Peyer's patch (tissue), 4 donors: ENCODE measurements around the gene CNKSR3. TPM values are rescaled to one million over a fixed set of nuclear protein-coding genes. Genes with fewer than 3 reads are reported as not detected.

Experiments used
- DNase-seq, 3 donors: peaks; one replicate each; pipeline ENCODE4 v3.0.0-alpha.2; 2017 to 2019
- H3K27ac ChIP-seq, 4 donors: fragments of 200-600 bp; sonication (generic); one replicate each; pipeline ENCODE4 v1.5.1; 2016 to 2019
- H3K27me3 ChIP-seq, 2 donors: fragments of 200-600 bp; sonication (generic); one replicate each; pipeline ENCODE4 v1.5.1; 2019
- H3K36me3 ChIP-seq, 3 donors: fragments of 200-600 bp; sonication (generic); one replicate each; pipeline ENCODE4 v1.5.1; 2016 to 2019
- H3K4me1 ChIP-seq, 4 donors: fragments of 200-600 bp; sonication (generic); one replicate each; pipeline ENCODE4 v1.5.1; 2016 to 2019
- H3K4me3 ChIP-seq, 4 donors: fragments of 200-600 bp; sonication (generic); 1 replicate in 3 of 4; 2 replicates in 1 of 4; pipeline ENCODE4 v1.5.1; 2016 to 2019; ENCODE audit warnings: mild to moderate bottlenecking in 1 of 4
- H3K9me3 ChIP-seq, 4 donors: fragments of 200-600 bp; sonication (generic); one replicate each; pipeline ENCODE4 v1.5.1; 2016 to 2019; ENCODE audit warnings: mild to moderate bottlenecking in 1 of 4
- POLR2A ChIP-seq, 2 donors: fragments of 450-650 bp; IDR thresholded peaks; one replicate each; pipeline ENCODE4 v1.5.1; 2017; ENCODE audit warnings: antibody characterized with exemption in 2 of 2, mild to moderate bottlenecking in 2 of 2, moderate library complexity in 2 of 2
- total RNA-seq, 4 donors: library from RNA; depleted of rRNA; stranded (reverse); fragments of >200 nt; gene quantifications; one replicate each; pipeline ENCODE4 v1.1.0, GENCODE V29; 2016
- TF ChIP-seq, protein P1 (sequence below), 6 experiments: fragments of 450-650 bp in 4 of 6; fragments of 200-600 bp in 2 of 6; sonication (generic) in 1 of 6; IDR thresholded peaks; one replicate each; pipeline ENCODE4 v1.5.1; 2017 to 2019; ENCODE audit warnings: antibody characterized with exemption in 6 of 6, mild to moderate bottlenecking in 3 of 6, moderate library complexity in 1 of 6

The CNKSR3 gene
- total RNA-seq, 4 donors from 2014 or later = 29.6 to 34.5 (median 30.1) TPM

DNA sequence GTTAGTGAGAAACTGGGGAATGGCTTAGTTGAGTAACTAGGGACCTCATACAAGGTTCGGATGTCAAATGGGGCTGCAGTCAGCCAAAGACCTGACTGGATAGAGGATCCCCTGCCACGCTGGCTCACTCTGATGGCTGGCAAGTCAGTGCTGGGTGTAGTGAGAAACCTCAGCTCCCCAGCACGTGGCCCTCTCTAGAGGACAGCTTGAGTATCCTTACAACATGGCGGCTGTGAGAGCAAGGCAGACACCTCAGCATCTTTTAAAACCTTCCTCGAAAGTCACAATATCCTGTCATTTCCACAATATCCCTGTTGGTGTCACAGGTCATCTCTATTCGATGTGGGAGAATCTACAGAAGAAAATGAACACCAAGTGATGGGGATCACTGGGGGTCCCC is 127.2 kb downstream of the CNKSR3 start:
- Histone ChIP-seq H3K9me3 (no peaks in the 10 kb centered on the region), H3K36me3 (no peaks in the 10 kb centered on the region), H3K4me1 (no peaks in the 10 kb centered on the region), H3K27ac (no peak overlapping the region), H3K27me3 (no peaks in the 10 kb centered on the region), H3K4me3 (no peak overlapping the region)
- TF ChIP-seq, protein P1, sequence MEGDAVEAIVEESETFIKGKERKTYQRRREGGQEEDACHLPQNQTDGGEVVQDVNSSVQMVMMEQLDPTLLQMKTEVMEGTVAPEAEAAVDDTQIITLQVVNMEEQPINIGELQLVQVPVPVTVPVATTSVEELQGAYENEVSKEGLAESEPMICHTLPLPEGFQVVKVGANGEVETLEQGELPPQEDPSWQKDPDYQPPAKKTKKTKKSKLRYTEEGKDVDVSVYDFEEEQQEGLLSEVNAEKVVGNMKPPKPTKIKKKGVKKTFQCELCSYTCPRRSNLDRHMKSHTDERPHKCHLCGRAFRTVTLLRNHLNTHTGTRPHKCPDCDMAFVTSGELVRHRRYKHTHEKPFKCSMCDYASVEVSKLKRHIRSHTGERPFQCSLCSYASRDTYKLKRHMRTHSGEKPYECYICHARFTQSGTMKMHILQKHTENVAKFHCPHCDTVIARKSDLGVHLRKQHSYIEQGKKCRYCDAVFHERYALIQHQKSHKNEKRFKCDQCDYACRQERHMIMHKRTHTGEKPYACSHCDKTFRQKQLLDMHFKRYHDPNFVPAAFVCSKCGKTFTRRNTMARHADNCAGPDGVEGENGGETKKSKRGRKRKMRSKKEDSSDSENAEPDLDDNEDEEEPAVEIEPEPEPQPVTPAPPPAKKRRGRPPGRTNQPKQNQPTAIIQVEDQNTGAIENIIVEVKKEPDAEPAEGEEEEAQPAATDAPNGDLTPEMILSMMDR (IDR thresholded peaks at IDR 0.05) = no peak
- TF ChIP-seq POLR2A (IDR thresholded peaks at IDR 0.05) = no peak
- DNase-seq = no peak

DNA sequence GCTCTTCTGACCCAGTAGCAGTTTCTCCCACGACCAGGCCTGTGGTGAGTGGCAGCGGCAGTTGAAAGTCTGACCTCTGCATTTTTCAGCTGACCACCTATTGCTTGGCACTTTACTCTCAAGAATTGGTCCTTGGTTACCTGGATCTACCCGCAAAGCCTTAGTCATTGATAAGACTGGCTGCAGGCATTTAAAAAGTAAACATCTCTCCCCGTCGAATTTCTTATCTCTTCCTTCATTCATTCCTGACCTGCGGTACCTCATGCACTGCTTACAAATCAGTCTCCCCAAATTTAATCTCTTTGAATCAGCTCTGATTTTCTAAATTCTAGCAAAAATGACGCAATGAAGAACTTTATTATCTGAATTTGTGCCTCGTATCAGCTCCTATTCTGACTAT is 127.7 kb downstream of the CNKSR3 start:
- H3K36me3 ChIP-seq = no peaks in the 10 kb centered on the region
- no peaks in the 10 kb centered on the region for H3K9me3 ChIP-seq
- no peak overlapping the region for H3K4me3 ChIP-seq
- no peaks in the 10 kb centered on the region for H3K27me3 ChIP-seq
- DNase-seq = no peak
- TF ChIP-seq, protein P1 (IDR thresholded peaks at IDR 0.05) = no peak
- TF ChIP-seq POLR2A (IDR thresholded peaks at IDR 0.05) = no peak
- no peaks in the 10 kb centered on the region for H3K4me1 ChIP-seq
- H3K27ac ChIP-seq = no peak overlapping the region

DNA sequence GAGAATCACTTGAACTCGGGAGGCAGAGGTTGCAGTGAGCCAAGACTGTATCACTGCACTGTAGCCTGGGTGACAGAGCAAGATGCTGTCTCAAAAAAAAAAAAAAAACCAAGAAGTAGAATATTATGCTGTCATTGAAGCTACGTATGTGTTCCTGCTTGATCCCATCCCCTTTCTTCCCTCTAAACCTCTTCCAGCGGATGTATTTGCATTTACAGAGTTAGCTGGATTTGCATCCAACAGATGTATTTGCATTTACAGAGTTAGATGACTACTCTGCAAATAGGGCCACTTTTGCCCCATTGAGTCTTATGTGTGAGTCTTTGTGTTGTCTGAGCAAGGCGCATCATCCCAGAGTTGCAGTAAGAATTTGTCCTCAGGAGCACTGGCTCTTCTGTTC is 128.9 kb downstream of the CNKSR3 start:
- DNase-seq = no peak

DNA sequence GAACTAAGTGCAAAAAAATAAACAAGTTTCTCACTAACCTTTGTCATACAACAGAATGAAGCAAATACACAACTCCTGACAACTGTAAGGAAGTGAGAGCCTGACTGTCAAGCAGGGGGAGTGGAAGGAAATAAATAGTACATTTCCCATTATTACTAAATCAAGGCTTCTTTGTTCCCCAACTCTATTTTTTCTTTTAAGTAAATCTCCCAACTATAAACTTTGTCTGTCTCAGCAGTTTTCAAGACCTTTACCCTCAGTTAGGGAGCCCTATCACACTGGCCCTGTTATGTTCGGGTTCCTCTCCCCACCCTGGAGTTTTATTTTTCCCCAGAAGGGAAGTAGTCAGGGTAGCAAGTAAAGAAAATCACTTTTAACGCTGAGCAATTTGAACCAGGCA is 129.7 kb downstream of the CNKSR3 start:
- H3K4me1 ChIP-seq = no peaks in the 10 kb centered on the region
- no peak overlapping the region for H3K4me3 ChIP-seq
- no peak for TF ChIP-seq POLR2A (IDR thresholded peaks at IDR 0.05)
- TF ChIP-seq, protein P1 (IDR thresholded peaks at IDR 0.05) = no peak
- H3K27ac ChIP-seq = no peak overlapping the region
- no peaks in the 10 kb centered on the region for H3K27me3 ChIP-seq
- H3K9me3 ChIP-seq = no peaks in the 10 kb centered on the region
- no peaks in the 10 kb centered on the region for H3K36me3 ChIP-seq
- DNase-seq = no peak

More for the DNA sequence above, 128.9 kb downstream of the CNKSR3 start:
- TF ChIP-seq, protein P1 (IDR thresholded peaks at IDR 0.05) = no peak
- TF ChIP-seq POLR2A (IDR thresholded peaks at IDR 0.05) = no peak
- Histone ChIP-seq H3K27ac (no peak overlapping the region), H3K9me3 (no peaks in the 10 kb centered on the region), H3K36me3 (no peaks in the 10 kb centered on the region), H3K4me1 (no peaks in the 10 kb centered on the region), H3K27me3 (no peaks in the 10 kb centered on the region), H3K4me3 (no peak overlapping the region)

DNA sequence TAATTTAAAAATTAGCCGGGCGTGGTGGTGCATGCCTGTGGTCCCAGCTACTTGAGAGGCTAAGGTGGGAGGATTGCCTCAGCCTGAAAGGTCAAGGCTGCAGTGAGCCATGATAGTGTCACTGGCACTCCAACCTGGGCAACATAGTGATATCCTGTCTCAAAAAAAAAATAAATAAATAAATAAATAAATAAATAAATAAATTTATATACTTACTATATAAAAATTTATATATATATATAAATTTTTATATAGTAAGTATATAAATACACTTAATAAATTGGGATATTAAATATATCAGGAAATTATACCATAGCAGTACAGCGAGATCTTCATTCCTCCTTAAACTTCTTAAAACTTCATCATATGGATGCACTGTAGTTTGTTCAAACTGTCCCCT is 130.9 kb downstream of the CNKSR3 start:
- Histone ChIP-seq H3K36me3 (no peaks in the 10 kb centered on the region), H3K27me3 (no peaks in the 10 kb centered on the region), H3K4me1 (no peaks in the 10 kb centered on the region), H3K4me3 (no peak overlapping the region), H3K27ac (no peak overlapping the region), H3K9me3 (no peaks in the 10 kb centered on the region)
- no peak for DNase-seq
- TF ChIP-seq POLR2A (IDR thresholded peaks at IDR 0.05) = no peak
- TF ChIP-seq, protein P1 (IDR thresholded peaks at IDR 0.05) = no peak

DNA sequence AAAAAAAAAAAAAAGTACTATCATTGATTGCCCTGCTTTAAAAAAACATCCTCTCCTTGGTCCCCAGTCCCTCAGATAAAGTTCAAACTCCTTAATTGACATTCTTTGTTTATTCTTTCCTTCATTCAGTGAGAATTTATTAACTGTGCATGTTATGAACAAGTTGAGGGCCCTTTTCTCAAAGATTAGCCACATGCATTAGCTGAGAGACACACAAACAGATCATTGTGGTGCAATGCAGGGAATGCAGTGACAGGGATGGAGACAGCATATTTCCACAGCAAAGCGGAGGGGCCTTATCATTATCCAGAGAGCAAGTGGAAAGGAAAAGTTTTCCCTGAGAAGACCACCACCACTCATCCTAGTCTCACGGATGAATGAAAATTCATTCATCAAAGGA is 132.0 kb downstream of the CNKSR3 start:
- H3K27me3 ChIP-seq = no peaks in the 10 kb centered on the region
- no peaks in the 10 kb centered on the region for H3K36me3 ChIP-seq
- no peak overlapping the region for H3K27ac ChIP-seq
- no peaks in the 10 kb centered on the region for H3K9me3 ChIP-seq
- H3K4me3 ChIP-seq = no peak overlapping the region
- no peak for DNase-seq
- H3K4me1 ChIP-seq = no peaks in the 10 kb centered on the region
- TF ChIP-seq, protein P1 (IDR thresholded peaks at IDR 0.05) = no peak
- no peak for TF ChIP-seq POLR2A (IDR thresholded peaks at IDR 0.05)
